Left lung (tissue), 10 donors: ENCODE data around the gene PTPRO. TPM values are rescaled to one million over a fixed set of nuclear protein-coding genes. Genes with fewer than 3 reads are reported as not detected.
A peak's percentile ranks its signal among the peaks of the same experiment; 100 is the strongest.

Experiments
- ATAC-seq: fragments of 200-7000 bp; cut with Tn5 transposase; one replicate; pipeline ENCODE4 v1.9.1; 2020; ENCODE audit warnings: moderate library complexity
- DNase-seq, 4 donors: peaks; one replicate each; pipeline ENCODE4 v3.0.0-alpha.2; 2013 to 2020
- H3K27ac ChIP-seq, 2 donors: fragments of 200-600 bp; sonication (generic) in 1 of 2; one replicate each; pipeline versions ENCODE4 v1.5.0 to v1.8.0; 2020 to 2021
- H3K27me3 ChIP-seq, 2 donors: fragments of 200-600 bp; sonication (generic) in 1 of 2; one replicate each; pipeline versions ENCODE4 v1.5.0 to v1.8.0; 2020 to 2021
- H3K36me3 ChIP-seq, 2 donors: fragments of 200-600 bp; sonication (generic) in 1 of 2; one replicate each; pipeline versions ENCODE4 v1.5.0 to v1.8.0; 2020 to 2021
- H3K4me1 ChIP-seq, 2 donors: fragments of 200-600 bp; one replicate each; pipeline ENCODE4 v1.8.0; 2021
- H3K4me3 ChIP-seq, 2 donors: fragments of 200-600 bp; sonication (generic) in 1 of 2; one replicate each; pipeline versions ENCODE4 v1.5.0 to v1.8.0; 2020 to 2021; ENCODE audit warnings: mild to moderate bottlenecking in 1 of 2
- H3K9me3 ChIP-seq, 2 donors: fragments of 200-600 bp; sonication (generic) in 1 of 2; one replicate each; pipeline versions ENCODE4 v1.5.0 to v1.8.0; 2020 to 2021
- CTCF ChIP-seq, 2 donors: fragments of 200-600 bp; sonication (generic) in 1 of 2; IDR thresholded peaks; one replicate each; pipeline versions ENCODE4 v1.5.0 to v1.8.0; 2021; ENCODE audit warnings: antibody characterized with exemption in 2 of 2
- intact Hi-C, 2 donors: fragments of 100-400 bp; cut with DNase I; formaldehyde crosslinking; loops; one replicate each; pipeline versions ENCODE4 v1.11.2 to v1.14.2; 2022
- polyA plus RNA-seq, 6 donors: library from polyadenylated mRNA; unstranded; fragments of 120-200 nt; gene quantifications; one replicate each; pipeline ENCODE4 v1.2.1, GENCODE V29; 2013; ENCODE audit not compliant: insufficient read length in 6 of 6
- total RNA-seq, 2 donors: library from RNA; stranded (reverse); fragmentation: NEBNext Ultra II Directional; extraction: Animal tissue kit (Norgen Biotek cat#: 25700); gene quantifications; one replicate each; pipeline ENCODE4 v1.2.1, GENCODE V29; 2021
- donor health status: DM: no; HTN: yes; CAD: no.
- donor health status: DM: no; HTN: no; CAD: no.

The PTPRO gene
- total and polyA plus RNA-seq, 8 donors, result 1.1 to 11.9 (median 1.7) TPM

GRCh38 chr12:15495746-15496145 is 173.4 kb downstream of the PTPRO start:
- ATAC-seq (no peak), DNase-seq (no peak)
- no peaks in the 10 kb centered on the region for H3K36me3 ChIP-seq
- H3K4me3 ChIP-seq, result no peak overlapping the region
- no peak for TF ChIP-seq CTCF (IDR thresholded peaks at IDR 0.05)
- peaks cover 0 to 7% of the 10 kb centered on the region in 2 donors for H3K9me3 ChIP-seq
- no peak overlapping the region for H3K27ac ChIP-seq
- H3K4me1 ChIP-seq, result no peaks in the 10 kb centered on the region
- intact Hi-C loops, result no loop called here
- H3K27me3 ChIP-seq, result no peaks in the 10 kb centered on the region

GRCh38 chr12:15496738-15497137 is 174.4 kb downstream of the PTPRO start:
- Histone ChIP-seq H3K27me3 (no peaks in the 10 kb centered on the region), H3K9me3 (peaks cover 0 to 7% of the 10 kb centered on the region in 2 donors), H3K36me3 (no peaks in the 10 kb centered on the region), H3K4me1 (no peaks in the 10 kb centered on the region), H3K27ac (no peak overlapping the region), H3K4me3 (no peak overlapping the region)
- DNase-seq, result no peak
- TF ChIP-seq CTCF (IDR thresholded peaks at IDR 0.05), result no peak
- intact Hi-C loops, result no loop called here
- no peak for ATAC-seq

GRCh38 chr12:15497671-15498292 is 175.5 kb downstream of the PTPRO start:
- H3K36me3 ChIP-seq, result no peaks in the 10 kb centered on the region
- DNase-seq (peak in 1 of 4 donors; percentile 2), ATAC-seq (no peak)
- intact Hi-C loops, result no loop called here
- H3K4me3 ChIP-seq, result no peak overlapping the region
- peaks cover 0 to 6% of the 10 kb centered on the region in 2 donors for H3K9me3 ChIP-seq
- no peak for TF ChIP-seq CTCF (IDR thresholded peaks at IDR 0.05)
- H3K27me3 ChIP-seq, result no peaks in the 10 kb centered on the region
- no peaks in the 10 kb centered on the region for H3K4me1 ChIP-seq
- H3K27ac ChIP-seq, result no peak overlapping the region

- DNase-seq, result no peak
- intact Hi-C loops, result no loop called here
- Histone ChIP-seq H3K27me3 (no peaks in the 10 kb centered on the region), H3K27ac (no peak overlapping the region), H3K4me3 (no peak overlapping the region), H3K9me3 (no peaks in the 10 kb centered on the region), H3K4me1 (no peaks in the 10 kb centered on the region), H3K36me3 (no peaks in the 10 kb centered on the region)
- no peak for ATAC-seq
- TF ChIP-seq CTCF (IDR thresholded peaks at IDR 0.05), result no peak
These were observed 179.9 kb downstream of the PTPRO start for GRCh38 chr12:15502211-15502610.

GRCh38 chr12:15505616-15506015 is 183.3 kb downstream of the PTPRO start:
- Histone ChIP-seq H3K9me3 (no peaks in the 10 kb centered on the region), H3K27ac (no peak overlapping the region), H3K4me1 (no peaks in the 10 kb centered on the region), H3K27me3 (no peaks in the 10 kb centered on the region), H3K36me3 (no peaks in the 10 kb centered on the region), H3K4me3 (no peak overlapping the region)
- ATAC-seq (no peak), DNase-seq (no peak)
- intact Hi-C loops, result no loop called here
- TF ChIP-seq CTCF (IDR thresholded peaks at IDR 0.05), result no peak
